Keratinocyte (primary cell): ENCODE results near the gene IFT43.

ENCODE experiments used
- EZH2 ChIP-seq: IDR thresholded peaks from one replicate; pipeline ENCODE4 v1.6.1; 2012; ENCODE audit warnings: inconsistent platforms, mild to moderate bottlenecking, low read length, moderate library complexity
- TF ChIP-seq, protein P1 (sequence below), 3 experiments: IDR thresholded peaks in 1 of 3; conservative IDR thresholded peaks in 1 of 3; optimal IDR thresholded peaks in 1 of 3; 2 replicates in 2 of 3; 3 replicates in 1 of 3; pipeline versions ENCODE3 to v1.5.1; 2011; ENCODE audit warnings: low read length in 3 of 3, mild to moderate bottlenecking in 3 of 3, moderate library complexity in 2 of 3, control low read depth in 1 of 3, inconsistent platforms in 1 of 3; ENCODE audit not compliant: insufficient read depth in 2 of 3; ENCODE audit errors: extremely low read depth in 1 of 3

DNA sequence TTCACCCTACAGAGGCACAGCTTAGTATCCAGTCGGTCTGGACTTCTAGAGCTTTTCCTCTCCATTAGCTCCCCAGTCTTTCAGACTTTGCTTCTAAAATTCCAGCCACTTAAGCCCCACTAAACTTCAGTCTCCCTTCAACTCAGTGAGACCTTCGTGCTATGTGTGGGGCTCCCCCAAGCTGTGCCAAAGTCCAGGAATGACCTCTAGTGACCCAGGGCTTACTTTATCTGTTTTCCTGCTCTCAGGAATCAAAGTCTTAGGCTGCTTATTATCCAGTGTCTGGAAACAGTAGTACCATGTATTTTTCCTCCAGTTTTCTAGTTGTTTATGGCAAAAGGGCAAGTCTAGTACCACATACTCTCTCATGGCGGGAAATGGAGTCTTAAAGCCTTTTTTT is 77.8 kb downstream of the IFT43 start:
- TF ChIP-seq, protein P1, sequence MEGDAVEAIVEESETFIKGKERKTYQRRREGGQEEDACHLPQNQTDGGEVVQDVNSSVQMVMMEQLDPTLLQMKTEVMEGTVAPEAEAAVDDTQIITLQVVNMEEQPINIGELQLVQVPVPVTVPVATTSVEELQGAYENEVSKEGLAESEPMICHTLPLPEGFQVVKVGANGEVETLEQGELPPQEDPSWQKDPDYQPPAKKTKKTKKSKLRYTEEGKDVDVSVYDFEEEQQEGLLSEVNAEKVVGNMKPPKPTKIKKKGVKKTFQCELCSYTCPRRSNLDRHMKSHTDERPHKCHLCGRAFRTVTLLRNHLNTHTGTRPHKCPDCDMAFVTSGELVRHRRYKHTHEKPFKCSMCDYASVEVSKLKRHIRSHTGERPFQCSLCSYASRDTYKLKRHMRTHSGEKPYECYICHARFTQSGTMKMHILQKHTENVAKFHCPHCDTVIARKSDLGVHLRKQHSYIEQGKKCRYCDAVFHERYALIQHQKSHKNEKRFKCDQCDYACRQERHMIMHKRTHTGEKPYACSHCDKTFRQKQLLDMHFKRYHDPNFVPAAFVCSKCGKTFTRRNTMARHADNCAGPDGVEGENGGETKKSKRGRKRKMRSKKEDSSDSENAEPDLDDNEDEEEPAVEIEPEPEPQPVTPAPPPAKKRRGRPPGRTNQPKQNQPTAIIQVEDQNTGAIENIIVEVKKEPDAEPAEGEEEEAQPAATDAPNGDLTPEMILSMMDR (optimal IDR thresholded peaks at IDR 0.05 in 1 of 3, IDR thresholded peaks at IDR 0.05 in 1 of 3, conservative IDR thresholded peaks at IDR 0.05 in 1 of 3; ENCODE audit: extremely low read depth in 1 of 3, insufficient read depth in 2 of 3, low read length in 3 of 3) = no peak
- no peak for TF ChIP-seq EZH2
